ENCODE results near the gene TADA2B. TPM values are rescaled to one million over a fixed set of nuclear protein-coding genes. Genes with fewer than 3 reads are reported as not detected.

TADA2B gene
- total RNA-seq, 1 experiment from 2014 or later: 5.7 TPM

GRCh38 chr4:7027913-7028312 lies 15.3 kb upstream of the TADA2B start:
- H3K4me3 ChIP-seq: no peak overlapping the region
- H3K27me3 ChIP-seq: no peaks in the 10 kb centered on the region
- no peak for DNase-seq
- no peaks in the 10 kb centered on the region for H3K9me3 ChIP-seq
- no peaks in the 10 kb centered on the region for H3K36me3 ChIP-seq

- DNase-seq: no peak
- no peaks in the 10 kb centered on the region for H3K36me3 ChIP-seq
- H3K27me3 ChIP-seq: no peaks in the 10 kb centered on the region
- no peaks in the 10 kb centered on the region for H3K9me3 ChIP-seq
- H3K4me3 ChIP-seq: no peak overlapping the region
These were observed 14.0 kb upstream of the TADA2B start for GRCh38 chr4:7029212-7029611.

- H3K36me3 ChIP-seq: no peaks in the 10 kb centered on the region
- no peak for DNase-seq
- no peaks in the 10 kb centered on the region for H3K9me3 ChIP-seq
These were observed 13.3 kb upstream of the TADA2B start for GRCh38 chr4:7029921-7030320.

GRCh38 chr4:7030856-7031255 lies 12.3 kb upstream of the TADA2B start:
- H3K27me3 ChIP-seq: no peaks in the 10 kb centered on the region
- no peak for DNase-seq
- H3K4me3 ChIP-seq: no peak overlapping the region
- no peaks in the 10 kb centered on the region for H3K9me3 ChIP-seq
- H3K36me3 ChIP-seq: no peaks in the 10 kb centered on the region

More at GRCh38 chr4:7029921-7030320, 13.3 kb upstream of the TADA2B start:
- H3K27me3 ChIP-seq: no peaks in the 10 kb centered on the region
- no peak overlapping the region for H3K4me3 ChIP-seq

GRCh38 chr4:7031558-7032449 lies 11.4 kb upstream of the TADA2B start:
- Histone ChIP-seq H3K4me3 (no peak overlapping the region), H3K9me3 (no peaks in the 10 kb centered on the region), H3K27me3 (no peaks in the 10 kb centered on the region), H3K36me3 (no peaks in the 10 kb centered on the region)
- DNase-seq: no peak

- Histone ChIP-seq H3K27me3 (no peaks in the 10 kb centered on the region), H3K9me3 (no peaks in the 10 kb centered on the region), H3K36me3 (no peaks in the 10 kb centered on the region), H3K4me3 (no peak overlapping the region)
- DNase-seq: no peak
These were observed 10.6 kb upstream of the TADA2B start for GRCh38 chr4:7032596-7032995.

- peak; percentile 11 for DNase-seq
- Histone ChIP-seq H3K9me3 (no peaks in the 10 kb centered on the region), H3K4me3 (no peak overlapping the region), H3K36me3 (no peaks in the 10 kb centered on the region), H3K27me3 (no peaks in the 10 kb centered on the region)
These were observed 8.7 kb upstream of the TADA2B start for GRCh38 chr4:7034262-7035081.

- no peak overlapping the region for H3K4me3 ChIP-seq
- DNase-seq: no peak
- no peaks in the 10 kb centered on the region for H3K27me3 ChIP-seq
- H3K9me3 ChIP-seq: no peaks in the 10 kb centered on the region
- no peaks in the 10 kb centered on the region for H3K36me3 ChIP-seq
These were observed 5.7 kb upstream of the TADA2B start for GRCh38 chr4:7037425-7037824.

GRCh38 chr4:7040765-7041164 lies 2.4 kb upstream of the TADA2B start:
- no peaks in the 10 kb centered on the region for H3K27me3 ChIP-seq
- DNase-seq: no peak

GRCh38 chr4:7041246-7041645 lies 1.9 kb upstream of the TADA2B start:
- Histone ChIP-seq H3K4me3 (no peak overlapping the region), H3K36me3 (no peaks in the 10 kb centered on the region), H3K27me3 (no peaks in the 10 kb centered on the region), H3K9me3 (no peaks in the 10 kb centered on the region)
- DNase-seq: no peak

More at GRCh38 chr4:7040765-7041164, 2.4 kb upstream of the TADA2B start:
- Histone ChIP-seq H3K36me3 (no peaks in the 10 kb centered on the region), H3K4me3 (no peak overlapping the region), H3K9me3 (no peaks in the 10 kb centered on the region)

GRCh38 chr4:7041801-7042502 lies 1.2 kb upstream of the TADA2B start:
- Histone ChIP-seq H3K27me3 (no peaks in the 10 kb centered on the region), H3K36me3 (no peaks in the 10 kb centered on the region), H3K9me3 (no peaks in the 10 kb centered on the region), H3K4me3 (peak overlapping the region; percentile 72)
- DNase-seq: no peak

- peak overlapping the region; percentile 72 for H3K4me3 ChIP-seq
- peak; percentile 93 for DNase-seq
- H3K9me3 ChIP-seq: no peaks in the 10 kb centered on the region
- H3K27me3 ChIP-seq: no peaks in the 10 kb centered on the region
- no peaks in the 10 kb centered on the region for H3K36me3 ChIP-seq
These were observed 479 bp upstream of the TADA2B start for GRCh38 chr4:7042503-7043283.

GRCh38 chr4:7044137-7044930 lies 1.2 kb downstream of the TADA2B start:
- H3K27me3 ChIP-seq: no peaks in the 10 kb centered on the region
- H3K36me3 ChIP-seq: no peaks in the 10 kb centered on the region
- no peak for DNase-seq
- H3K9me3 ChIP-seq: no peaks in the 10 kb centered on the region
- H3K4me3 ChIP-seq: peak overlapping the region; percentile 82

GRCh38 chr4:7045553-7045952 lies 2.4 kb downstream of the TADA2B start:
- H3K27me3 ChIP-seq: no peaks in the 10 kb centered on the region
- H3K9me3 ChIP-seq: no peaks in the 10 kb centered on the region
- no peak overlapping the region for H3K4me3 ChIP-seq
- no peaks in the 10 kb centered on the region for H3K36me3 ChIP-seq
- DNase-seq: no peak

GRCh38 chr4:7045961-7046921 lies 3.1 kb downstream of the TADA2B start:
- H3K9me3 ChIP-seq: no peaks in the 10 kb centered on the region
- H3K36me3 ChIP-seq: no peaks in the 10 kb centered on the region
- H3K4me3 ChIP-seq: no peak overlapping the region
- no peak for DNase-seq
- H3K27me3 ChIP-seq: no peaks in the 10 kb centered on the region
